Measurements from ENCODE around the gene OPN1SW.

OPN1SW gene

GRCh38 chr7:128725531-128725930, 50.1 kb downstream of the OPN1SW start:
- Histone ChIP-seq H3K36me3 (ENCODE audit: control insufficient read depth, insufficient read depth, low read length) (no peaks in the 10 kb centered on the region), H3K9me3 (ENCODE audit: control insufficient read depth, low read length) (no peaks in the 10 kb centered on the region), H2AFZ (no peak overlapping the region), H3K4me2 (ENCODE audit: low read length) (no peak overlapping the region), H3K79me2 (no peaks in the 10 kb centered on the region), H3K27me3 (ENCODE audit: control insufficient read depth, insufficient read depth, low read length) (no peaks in the 10 kb centered on the region), H3K9ac (no peak overlapping the region), H3K27ac (no peak overlapping the region), H3K4me1 (no peaks in the 10 kb centered on the region), H3K4me3 (ENCODE audit: low read depth, low read length) (no peak overlapping the region)
- TF ChIP-seq CTCF (IDR thresholded peaks at IDR 0.05) = no peak

GRCh38 chr7:128724743-128725142, 50.9 kb downstream of the OPN1SW start:
- Histone ChIP-seq H3K27ac (no peak overlapping the region), H3K4me1 (no peaks in the 10 kb centered on the region), H3K4me3 (ENCODE audit: low read depth, low read length) (no peak overlapping the region), H3K79me2 (no peaks in the 10 kb centered on the region), H3K9me3 (ENCODE audit: control insufficient read depth, low read length) (no peaks in the 10 kb centered on the region), H3K9ac (no peak overlapping the region), H3K27me3 (ENCODE audit: control insufficient read depth, insufficient read depth, low read length) (no peaks in the 10 kb centered on the region), H2AFZ (no peak overlapping the region), H3K36me3 (ENCODE audit: control insufficient read depth, insufficient read depth, low read length) (no peaks in the 10 kb centered on the region), H3K4me2 (ENCODE audit: low read length) (no peak overlapping the region)
- TF ChIP-seq CTCF (IDR thresholded peaks at IDR 0.05) = no peak
